Panc1 (cell line): Measurements from ENCODE around the gene TYRP1. TPM values are rescaled to one million over a fixed set of nuclear protein-coding genes. Genes with fewer than 3 reads are reported as not detected.

Source experiments
- ATAC-seq: fragments of 200-7000 bp; cut with Tn5 transposase; 2 replicates; pipeline ENCODE4 v1.9.1; 2020; ENCODE audit warnings: mild to moderate bottlenecking, moderate library complexity
- BruUV-seq: library from RNA; stranded (reverse); fragments of 400-500 nt; replicated peaks from 2 replicates; lab custom pipeline; 2021; lab: Mats Ljungman, UMichigan
- CTCF ChIA-PET: fragments of 300-600 bp; sonication (Branson Sonifier 250); formaldehyde crosslinking; loops from one replicate; lab custom pipeline; 2022; ENCODE audit warnings: antibody characterized with exemption; lab: Charles Lee
- POLR2A ChIA-PET: fragments of 300-600 bp; sonication (Branson Sonifier 250); formaldehyde crosslinking; loops from one replicate; lab custom pipeline; 2022; ENCODE audit warnings: antibody characterized with exemption; lab: Charles Lee
- DNase-seq: peaks from one replicate; pipeline ENCODE4 v3.0.0-alpha.2; 2010; ENCODE audit warnings: low read depth, low spot score
- H3K27ac ChIP-seq: 2 replicates; pipeline ENCODE4 v1.5.1; 2011; ENCODE audit warnings: mild to moderate bottlenecking, low read length, inconsistent platforms
- H3K27me3 ChIP-seq: fragments of 200-500 bp; sonication (Bioruptor generic); 2 replicates; pipeline ENCODE4 v1.6.0; 2014; ENCODE audit warnings: low read length, inconsistent platforms; ENCODE audit not compliant: control insufficient read depth, insufficient read depth
- H3K36me3 ChIP-seq: fragments of 200-500 bp; sonication (Bioruptor generic); 2 replicates; pipeline ENCODE4 v1.5.1; 2014; ENCODE audit warnings: inconsistent platforms, mild to moderate bottlenecking, low read length, moderate library complexity; ENCODE audit not compliant: control insufficient read depth, insufficient read depth
- H3K4me1 ChIP-seq: 2 replicates; pipeline ENCODE4 v1.5.1; 2011; ENCODE audit warnings: inconsistent platforms, mild to moderate bottlenecking, low read length, moderate library complexity; ENCODE audit not compliant: control insufficient read depth, insufficient read depth
- H3K4me3 ChIP-seq, 2 experiments: 2 replicates each; pipeline ENCODE4 v1.5.1; 2011 to 2012; ENCODE audit warnings: low read depth in 2 of 2, low read length in 2 of 2, mild to moderate bottlenecking in 2 of 2, inconsistent platforms in 1 of 2, moderate library complexity in 1 of 2
- H3K9me3 ChIP-seq: fragments of 200-500 bp; sonication (Bioruptor generic); 2 replicates; pipeline ENCODE4 v1.5.1; 2014; ENCODE audit warnings: low read depth, mild to moderate bottlenecking, inconsistent platforms, low read length, moderate library complexity; ENCODE audit not compliant: control insufficient read depth, insufficient read depth
- CTCF ChIP-seq: fragments of 450-650 bp; IDR thresholded peaks from 2 replicates; pipeline ENCODE4 v1.5.1; 2017; ENCODE audit warnings: mild to moderate bottlenecking
- POLR2AphosphoS5 ChIP-seq: IDR thresholded peaks from 2 replicates; pipeline ENCODE4 v1.6.1; 2012; ENCODE audit warnings: mild to moderate bottlenecking, low read depth, low read length, moderate library complexity
- REST ChIP-seq, 2 experiments: IDR thresholded peaks; 2 replicates each; pipeline ENCODE4 v1.6.1; 2011 to 2012; ENCODE audit warnings: low read depth in 2 of 2, control low read depth in 1 of 2, low read length in 1 of 2, mild to moderate bottlenecking in 1 of 2, moderate library complexity in 1 of 2; ENCODE audit not compliant: insufficient read depth in 1 of 2
- SIN3A ChIP-seq: IDR thresholded peaks from 2 replicates; pipeline ENCODE4 v1.6.1; 2012; ENCODE audit warnings: low read depth, mild to moderate bottlenecking, low read length, moderate library complexity, borderline replicate concordance; ENCODE audit not compliant: insufficient read depth
- TCF7L2 ChIP-seq: IDR thresholded peaks from 2 replicates; pipeline ENCODE4 v1.6.1; 2011; ENCODE audit warnings: mild to moderate bottlenecking, low read depth, low read length, inconsistent platforms
- in situ Hi-C: cut with HindIII; loops from 2 replicates; pipeline ENCODE4 v1.10.0; 2016; ENCODE audit warnings: low sequenced_read_pairs, low pct_unique_long_range_greater_than_20kb
- intact Hi-C: fragments of 100-400 bp; cut with micrococcal nuclease; formaldehyde crosslinking; loops from one replicate; pipeline ENCODE4 v1.10.0; 2022; ENCODE audit not compliant: unreplicated experiment
- total RNA-seq: library from RNA; stranded (reverse); gene quantifications from one replicate; pipeline ENCODE4 v1.2.1, GENCODE V29; 2021; ENCODE audit not compliant: unreplicated experiment

The TYRP1 gene
- total RNA-seq, 1 experiment from 2014 or later, result 0.23 TPM

- H3K4me1 ChIP-seq, result no peaks in the 10 kb centered on the region
- no peak overlapping the region for H3K4me3 ChIP-seq
- in situ Hi-C loops (no loop called here), intact Hi-C loops (no loop called here)
- H3K27ac ChIP-seq, result no peak overlapping the region
- DNase-seq (no peak), ATAC-seq (no peak)
- TF ChIP-seq REST (IDR thresholded peaks at IDR 0.05; ENCODE audit: insufficient read depth in 1 of 2, low read depth in 2 of 2, low read length in 1 of 2), result no peak
- TF ChIP-seq TCF7L2, result no peak
- no peak for TF ChIP-seq CTCF
- no peak for TF ChIP-seq POLR2AphosphoS5
- TF ChIP-seq SIN3A, result no peak
- H3K9me3 ChIP-seq, result no peaks in the 10 kb centered on the region
- no peaks in the 10 kb centered on the region for H3K27me3 ChIP-seq
- BruUV-seq, result no TSS peak
- ChIA-PET POLR2A (no interaction called here), CTCF (no interaction called here)
- H3K36me3 ChIP-seq, result no peaks in the 10 kb centered on the region
Observed at GRCh38 chr9:12726795-12727194, 33.6 kb downstream of the TYRP1 start.

- TF ChIP-seq REST (IDR thresholded peaks at IDR 0.05; ENCODE audit: insufficient read depth in 1 of 2, low read depth in 2 of 2, low read length in 1 of 2) (no peak), CTCF (no peak), SIN3A (no peak), TCF7L2 (no peak), POLR2AphosphoS5 (no peak)
- ChIA-PET POLR2A (no interaction called here), CTCF (no interaction called here)
- DNase-seq (no peak), ATAC-seq (no peak)
- BruUV-seq, result no TSS peak
- Histone ChIP-seq H3K36me3 (no peaks in the 10 kb centered on the region), H3K9me3 (no peaks in the 10 kb centered on the region), H3K4me1 (no peaks in the 10 kb centered on the region), H3K27ac (no peak overlapping the region), H3K4me3 (no peak overlapping the region), H3K27me3 (no peaks in the 10 kb centered on the region)
- intact Hi-C loops (no loop called here), in situ Hi-C loops (no loop called here)
Observed at GRCh38 chr9:12730198-12730597, 37.0 kb downstream of the TYRP1 start.
